Measurements from ENCODE around the gene HAUS3. TPM values are rescaled to one million over a fixed set of nuclear protein-coding genes. Genes with fewer than 3 reads are reported as not detected.

The HAUS3 gene
- total and polyA plus RNA-seq, 2 of the 13 experiments (the other 11 are each of a cell fraction or from before 2014, with no cell fraction given) = 3.9 to 12.6 TPM

DNA sequence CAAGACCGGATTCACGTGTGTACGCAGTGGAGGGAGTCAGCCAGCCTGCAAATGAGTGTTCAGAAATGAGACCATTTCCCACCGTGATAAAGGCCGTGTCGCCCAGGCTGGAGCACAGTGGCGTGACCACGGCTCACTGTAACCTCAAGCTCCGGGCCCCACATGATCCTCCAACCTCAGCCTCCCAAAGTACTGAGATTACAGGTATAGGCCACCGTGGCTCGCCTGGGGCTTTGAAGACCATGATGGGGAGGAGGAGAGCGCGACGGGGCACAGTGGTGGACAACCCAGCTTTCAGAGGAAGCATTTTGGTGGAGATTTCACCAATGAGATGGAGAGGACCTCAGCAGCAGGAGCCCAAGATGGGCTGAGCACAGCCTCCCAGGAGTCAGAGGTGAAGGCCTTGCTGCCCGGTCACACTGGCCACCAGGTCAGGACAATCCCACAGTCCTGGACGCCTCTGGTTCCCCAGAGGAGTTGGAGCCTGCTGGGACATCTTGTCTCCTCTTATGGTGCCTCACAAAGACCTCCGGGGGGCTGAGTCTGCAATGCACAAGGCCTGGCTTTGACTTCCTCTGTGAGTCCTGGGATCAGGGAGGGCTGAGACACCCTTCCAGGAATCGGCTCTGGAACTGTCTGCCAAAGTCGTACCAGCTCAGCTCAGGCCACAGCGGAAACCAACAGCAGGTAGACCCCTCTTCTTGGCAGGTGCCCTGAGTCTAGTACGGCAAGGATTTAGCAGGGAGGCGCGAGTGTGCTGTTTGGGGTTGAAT is 42.4 kb upstream of the HAUS3 start:
- H3K4me2 ChIP-seq (ENCODE audit: low read depth, low read length) = no peak overlapping the region
- no peak for DNase-seq (ENCODE audit: low spot score)
- in situ Hi-C loops (cut with HindIII; ENCODE audit: extremely low pct_ligation_motif_present, low pct_unique_long_range_greater_than_20kb) = no loop called here
- no peaks in the 10 kb centered on the region for H3K4me1 ChIP-seq (ENCODE audit: insufficient read depth, low read length)
- H3K27ac ChIP-seq (ENCODE audit: extremely low read length, insufficient read depth, low read length) = no peak overlapping the region
- H4K20me1 ChIP-seq (ENCODE audit: insufficient read depth, low read length) = no peaks in the 10 kb centered on the region
- H2AFZ ChIP-seq (ENCODE audit: low read length) = no peak overlapping the region
- 70% methylated on average over 4 of the region's 23 CpGs for WGBS (ENCODE audit: low lambda C conversion rate)
- POLR2A ChIA-PET = no interaction called here
- H3K9ac ChIP-seq (ENCODE audit: insufficient read depth, low read depth, low read length) = no peak overlapping the region
- no peak for FAIRE-seq
- CTCF ChIA-PET (ENCODE audit: low intra/inter-chr PET ratio, low total read pairs) = no interaction called here
- H3K79me2 ChIP-seq (ENCODE audit: insufficient read depth, low read length) = no peaks in the 10 kb centered on the region
- H3K9me3 ChIP-seq (ENCODE audit: low read length) = no peaks in the 10 kb centered on the region
- TF ChIP-seq ZNF652 (CRISPR knock-in tag; IDR thresholded peaks at IDR 0.05; ENCODE audit: borderline replicate concordance, low read depth) = no peak
- H3K27me3 ChIP-seq (ENCODE audit: control insufficient read depth in 1 of 2, insufficient read depth in 2 of 2, low read length in 2 of 2) = peaks cover 4 to 28% of the 10 kb centered on the region in 2 experiments; a peak in 4 of 5 replicates
- intact Hi-C loops (cut with micrococcal nuclease; ENCODE audit: unreplicated experiment) = no loop called here
- ATAC-seq = no peak
- no TSS peak for BruUV-seq (replicated peaks)
- no peak overlapping the region for H3K4me3 ChIP-seq (replicated peaks in 1 of 3; ENCODE audit: insufficient read depth in 1 of 3, low read depth in 2 of 3, low read length in 3 of 3)
- no peaks in the 10 kb centered on the region for H3K36me3 ChIP-seq (replicated peaks in 1 of 2; ENCODE audit: control insufficient read depth in 1 of 2, insufficient read depth in 2 of 2, low read length in 2 of 2)

DNA sequence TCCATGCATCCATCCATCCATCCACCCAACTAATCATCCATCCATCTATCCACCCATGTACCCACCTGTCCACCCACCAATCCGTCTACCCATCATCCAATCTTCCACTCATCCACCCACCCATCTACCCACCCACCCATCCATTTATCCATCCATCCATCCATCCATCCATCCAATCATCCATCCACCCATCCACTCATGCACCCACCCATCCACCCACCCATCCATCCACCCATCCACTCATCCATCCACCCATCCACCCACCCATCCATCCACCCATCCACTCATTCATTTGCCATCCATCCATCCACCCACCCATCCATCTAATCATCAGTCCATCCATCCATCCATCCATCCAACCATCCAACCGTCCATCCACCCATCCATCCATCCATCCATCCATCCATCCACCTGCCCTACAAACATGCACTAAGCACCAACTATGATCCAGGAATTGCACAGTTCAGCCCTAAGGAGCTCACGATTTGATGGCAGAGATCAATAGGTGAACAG is 41.3 kb upstream of the HAUS3 start:
- H3K27ac ChIP-seq (ENCODE audit: extremely low read length, insufficient read depth, low read length) = no peak overlapping the region
- no peaks in the 10 kb centered on the region for H4K20me1 ChIP-seq (ENCODE audit: insufficient read depth, low read length)
- ATAC-seq (no peak), DNase-seq (ENCODE audit: low spot score) (no peak), FAIRE-seq (no peak)
- H3K36me3 ChIP-seq (replicated peaks in 1 of 2; ENCODE audit: control insufficient read depth in 1 of 2, insufficient read depth in 2 of 2, low read length in 2 of 2) = no peaks in the 10 kb centered on the region
- no peak overlapping the region for H3K9ac ChIP-seq (ENCODE audit: insufficient read depth, low read depth, low read length)
- intact Hi-C loops (cut with micrococcal nuclease; ENCODE audit: unreplicated experiment) = no loop called here
- H3K4me3 ChIP-seq (replicated peaks in 1 of 3; ENCODE audit: insufficient read depth in 1 of 3, low read depth in 2 of 3, low read length in 3 of 3) = no peak overlapping the region
- no peaks in the 10 kb centered on the region for H3K9me3 ChIP-seq (ENCODE audit: low read length)
- no peak overlapping the region for H2AFZ ChIP-seq (ENCODE audit: low read length)
- no peaks in the 10 kb centered on the region for H3K4me1 ChIP-seq (ENCODE audit: insufficient read depth, low read length)
- POLR2A ChIA-PET = no interaction called here
- in situ Hi-C loops (cut with HindIII; ENCODE audit: extremely low pct_ligation_motif_present, low pct_unique_long_range_greater_than_20kb) = no loop called here
- no TSS peak for BruUV-seq (replicated peaks)
- no peaks in the 10 kb centered on the region for H3K79me2 ChIP-seq (ENCODE audit: insufficient read depth, low read length)
- no peak for TF ChIP-seq ZNF232 (CRISPR knock-in tag; IDR thresholded peaks at IDR 0.05; ENCODE audit: borderline replicate concordance)
- no peak for TF ChIP-seq NAIF1 (CRISPR knock-in tag; IDR thresholded peaks at IDR 0.05; ENCODE audit: borderline replicate concordance)
- TF ChIP-seq RXRA (CRISPR knock-in tag; IDR thresholded peaks at IDR 0.05) = no peak
- TF ChIP-seq HDAC2 (CRISPR knock-in tag; IDR thresholded peaks at IDR 0.05) = no peak
- TF ChIP-seq THAP11 (CRISPR knock-in tag; IDR thresholded peaks at IDR 0.05) = no peak
- no peak for TF ChIP-seq CHD4 (IDR thresholded peaks at IDR 0.05; ENCODE audit: borderline replicate concordance, low read length)
- TF ChIP-seq, protein P1, sequence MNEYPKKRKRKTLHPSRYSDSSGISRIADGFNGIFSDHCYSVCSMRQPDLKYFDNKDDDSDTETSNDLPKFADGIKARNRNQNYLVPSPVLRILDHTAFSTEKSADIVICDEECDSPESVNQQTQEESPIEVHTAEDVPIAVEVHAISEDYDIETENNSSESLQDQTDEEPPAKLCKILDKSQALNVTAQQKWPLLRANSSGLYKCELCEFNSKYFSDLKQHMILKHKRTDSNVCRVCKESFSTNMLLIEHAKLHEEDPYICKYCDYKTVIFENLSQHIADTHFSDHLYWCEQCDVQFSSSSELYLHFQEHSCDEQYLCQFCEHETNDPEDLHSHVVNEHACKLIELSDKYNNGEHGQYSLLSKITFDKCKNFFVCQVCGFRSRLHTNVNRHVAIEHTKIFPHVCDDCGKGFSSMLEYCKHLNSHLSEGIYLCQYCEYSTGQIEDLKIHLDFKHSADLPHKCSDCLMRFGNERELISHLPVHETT (CRISPR knock-in tag; conservative IDR thresholded peaks at IDR 0.05) = no peak
- no peak for TF ChIP-seq MIER3 (CRISPR knock-in tag; IDR thresholded peaks at IDR 0.05; ENCODE audit: borderline replicate concordance)
- TF ChIP-seq HNRNPK (IDR thresholded peaks at IDR 0.05; ENCODE audit: low read depth, low read length, poor library complexity, severe bottlenecking) = no peak
- no peak for TF ChIP-seq ZNF446 (CRISPR knock-in tag; IDR thresholded peaks at IDR 0.05)
- no peak for TF ChIP-seq EEA1 (CRISPR knock-in tag; IDR thresholded peaks at IDR 0.05; ENCODE audit: borderline replicate concordance)
- no peak for TF ChIP-seq HNRNPL (IDR thresholded peaks at IDR 0.05; ENCODE audit: low read depth, low read length)
- no peak for TF ChIP-seq ZNF792 (CRISPR knock-in tag; IDR thresholded peaks at IDR 0.05)
- no peak for TF ChIP-seq ZFAT (CRISPR knock-in tag; conservative IDR thresholded peaks at IDR 0.05)
- TF ChIP-seq REXO4 (CRISPR knock-in tag; IDR thresholded peaks at IDR 0.05; ENCODE audit: borderline replicate concordance) = no peak
- no peak overlapping the region for H3K4me2 ChIP-seq (ENCODE audit: low read depth, low read length)
- CTCF ChIA-PET (ENCODE audit: low intra/inter-chr PET ratio, low total read pairs) = no interaction called here
- H3K27me3 ChIP-seq (ENCODE audit: control insufficient read depth in 1 of 2, insufficient read depth in 2 of 2, low read length in 2 of 2) = peaks cover 4 to 25% of the 10 kb centered on the region in 2 experiments; a peak in 4 of 5 replicates
- 21% methylated on average over 3 of the region's 3 CpGs for WGBS (ENCODE audit: low lambda C conversion rate)

Data from HepG2 (cell line).